Upper lobe of left lung (tissue), 6 donors: ENCODE data around the gene SCG3. TPM values are rescaled to one million over a fixed set of nuclear protein-coding genes. Genes with fewer than 3 reads are reported as not detected.

Experiments used
- ATAC-seq, 2 donors: fragments of 200-7000 bp; cut with Tn5 transposase; one replicate each; pipeline ENCODE4 v1.9.1; 2022; ENCODE audit warnings: mild to moderate bottlenecking in 2 of 2, moderate library complexity in 2 of 2; ENCODE audit not compliant: low FRiP score in 2 of 2
- DNase-seq, 2 donors: peaks; one replicate each; pipeline ENCODE4 v3.0.0-alpha.2; 2019 to 2020
- H3K27ac ChIP-seq, 4 donors: fragments of 200-600 bp; sonication (generic); one replicate each; pipeline ENCODE4 v1.5.1; 2016 to 2019
- H3K27me3 ChIP-seq, 4 donors: fragments of 200-600 bp; sonication (generic); one replicate each; pipeline ENCODE4 v1.5.1; 2017 to 2019
- H3K36me3 ChIP-seq, 4 donors: fragments of 200-600 bp; sonication (generic); one replicate each; pipeline ENCODE4 v1.5.1; 2016 to 2019
- H3K4me1 ChIP-seq, 4 donors: fragments of 200-600 bp; sonication (generic); one replicate each; pipeline ENCODE4 v1.5.1; 2018 to 2019
- H3K4me3 ChIP-seq, 4 donors: fragments of 200-600 bp; sonication (generic); one replicate each; pipeline ENCODE4 v1.5.1; 2017 to 2019; ENCODE audit warnings: mild to moderate bottlenecking in 2 of 4, moderate library complexity in 1 of 4
- H3K9me3 ChIP-seq, 4 donors: fragments of 200-600 bp; sonication (generic); one replicate each; pipeline ENCODE4 v1.5.1; 2018 to 2019
- EP300 ChIP-seq, 4 donors: sonication (generic); formaldehyde crosslinking; IDR thresholded peaks; one replicate each; pipeline ENCODE4 v1.5.1; 2017; ENCODE audit warnings: antibody characterized with exemption in 4 of 4, control low read depth in 2 of 4
- POLR2A ChIP-seq, 4 donors: fragments of 450-650 bp; IDR thresholded peaks; one replicate each; pipeline ENCODE4 v1.5.1; 2016 to 2017; ENCODE audit warnings: antibody characterized with exemption in 4 of 4, mild to moderate bottlenecking in 2 of 4
- POLR2AphosphoS5 ChIP-seq, 2 donors: sonication (generic); formaldehyde crosslinking; IDR thresholded peaks; one replicate each; pipeline ENCODE4 v1.5.1; 2017; ENCODE audit warnings: antibody characterized with exemption in 2 of 2
- WGBS, 2 donors: methylation state at CpG; one replicate each; pipeline ENCODE4 v1.1.5; 2017 to 2018; 5-methylcytosine and 5-hydroxymethylcytosine counted together
- total RNA-seq, 6 donors: library from RNA; depleted of rRNA in 4 of 6; stranded (reverse); fragments of >200 nt in 4 of 6; gene quantifications; one replicate each; pipeline versions ENCODE4 v1.1.0 to v1.2.1, GENCODE V29; 2016 to 2021
- TF ChIP-seq, protein P1 (sequence below), 6 experiments: fragments of 450-650 bp in 4 of 6; fragments of 200-600 bp in 2 of 6; sonication (generic) in 2 of 6; IDR thresholded peaks; one replicate each; pipeline ENCODE4 v1.5.1; 2016 to 2019; ENCODE audit warnings: antibody characterized with exemption in 6 of 6
- donor health status: DM: no; HTN: no; CAD: no; lungs with moderate emphysema.
- donor health status: DM: no; HTN: yes; CAD: no; lungs with severe emphysema.

SCG3 gene
- total RNA-seq, 6 donors from 2014 or later: 0.14 to 0.40 (median 0.27) TPM; not detected in 2

DNA sequence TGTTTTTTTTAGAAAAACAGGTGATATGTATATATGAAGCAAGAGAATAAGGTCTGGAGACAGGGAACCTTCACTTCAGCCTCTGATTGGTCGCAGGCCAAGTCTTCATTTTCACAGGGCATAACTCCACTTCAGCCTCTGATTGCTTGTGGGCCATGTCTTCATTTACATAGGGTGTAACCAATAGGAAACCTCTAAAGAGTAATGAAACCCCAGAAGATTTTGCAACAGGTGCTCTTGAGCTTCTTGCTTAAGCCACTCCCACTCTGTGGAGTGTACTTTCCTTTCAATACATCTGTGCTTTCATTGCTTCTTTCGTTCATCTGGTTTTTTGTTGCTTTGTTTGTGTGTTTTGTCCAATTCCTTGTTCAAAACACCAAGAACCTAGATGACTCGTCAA lies 22.6 kb upstream of the SCG3 start:
- DNase-seq: no peak
- no peak for ATAC-seq
- Histone ChIP-seq H3K27ac (no peak overlapping the region), H3K4me1 (no peaks in the 10 kb centered on the region), H3K36me3 (no peaks in the 10 kb centered on the region), H3K27me3 (no peaks in the 10 kb centered on the region), H3K9me3 (no peaks in the 10 kb centered on the region), H3K4me3 (no peak overlapping the region)
- no peak for TF ChIP-seq POLR2A (IDR thresholded peaks at IDR 0.05)
- TF ChIP-seq, protein P1, sequence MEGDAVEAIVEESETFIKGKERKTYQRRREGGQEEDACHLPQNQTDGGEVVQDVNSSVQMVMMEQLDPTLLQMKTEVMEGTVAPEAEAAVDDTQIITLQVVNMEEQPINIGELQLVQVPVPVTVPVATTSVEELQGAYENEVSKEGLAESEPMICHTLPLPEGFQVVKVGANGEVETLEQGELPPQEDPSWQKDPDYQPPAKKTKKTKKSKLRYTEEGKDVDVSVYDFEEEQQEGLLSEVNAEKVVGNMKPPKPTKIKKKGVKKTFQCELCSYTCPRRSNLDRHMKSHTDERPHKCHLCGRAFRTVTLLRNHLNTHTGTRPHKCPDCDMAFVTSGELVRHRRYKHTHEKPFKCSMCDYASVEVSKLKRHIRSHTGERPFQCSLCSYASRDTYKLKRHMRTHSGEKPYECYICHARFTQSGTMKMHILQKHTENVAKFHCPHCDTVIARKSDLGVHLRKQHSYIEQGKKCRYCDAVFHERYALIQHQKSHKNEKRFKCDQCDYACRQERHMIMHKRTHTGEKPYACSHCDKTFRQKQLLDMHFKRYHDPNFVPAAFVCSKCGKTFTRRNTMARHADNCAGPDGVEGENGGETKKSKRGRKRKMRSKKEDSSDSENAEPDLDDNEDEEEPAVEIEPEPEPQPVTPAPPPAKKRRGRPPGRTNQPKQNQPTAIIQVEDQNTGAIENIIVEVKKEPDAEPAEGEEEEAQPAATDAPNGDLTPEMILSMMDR (IDR thresholded peaks at IDR 0.05): no peak
- no peak for TF ChIP-seq EP300 (IDR thresholded peaks at IDR 0.05)
- TF ChIP-seq POLR2AphosphoS5 (IDR thresholded peaks at IDR 0.05): no peak
- WGBS, 2 donors: 52 to 75% methylated on average over 3 of the region's 3 CpGs

DNA sequence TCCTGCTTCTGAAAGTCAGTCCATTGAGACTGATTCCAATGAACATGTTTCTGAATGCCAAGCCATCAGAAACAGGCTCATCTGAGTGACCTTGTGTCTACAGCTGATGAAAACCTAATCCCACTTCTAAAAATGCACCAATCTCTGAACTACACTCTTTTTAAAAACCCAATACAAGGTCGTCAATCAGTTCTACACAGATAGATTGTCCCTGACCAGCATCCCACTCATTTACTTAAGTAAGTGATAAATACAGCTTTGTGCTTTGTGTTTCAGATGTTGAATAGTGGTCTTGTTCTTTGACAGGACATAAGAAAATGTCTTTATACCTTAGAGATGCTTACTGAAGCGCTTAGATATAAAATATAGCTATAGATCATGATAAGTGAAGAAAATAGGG lies 20.2 kb upstream of the SCG3 start:
- DNase-seq (no peak), ATAC-seq (no peak)
- no peaks in the 10 kb centered on the region for H3K9me3 ChIP-seq
- no peak overlapping the region for H3K4me3 ChIP-seq
- H3K36me3 ChIP-seq: no peaks in the 10 kb centered on the region
- H3K4me1 ChIP-seq: no peaks in the 10 kb centered on the region
- TF ChIP-seq, protein P1 (IDR thresholded peaks at IDR 0.05): no peak
- TF ChIP-seq POLR2AphosphoS5 (IDR thresholded peaks at IDR 0.05) (no peak), EP300 (IDR thresholded peaks at IDR 0.05) (no peak), POLR2A (IDR thresholded peaks at IDR 0.05) (no peak)
- WGBS, 2 donors: 83 to 92% methylated on average over 2 of the region's 2 CpGs
- H3K27ac ChIP-seq: no peak overlapping the region
- no peaks in the 10 kb centered on the region for H3K27me3 ChIP-seq

DNA sequence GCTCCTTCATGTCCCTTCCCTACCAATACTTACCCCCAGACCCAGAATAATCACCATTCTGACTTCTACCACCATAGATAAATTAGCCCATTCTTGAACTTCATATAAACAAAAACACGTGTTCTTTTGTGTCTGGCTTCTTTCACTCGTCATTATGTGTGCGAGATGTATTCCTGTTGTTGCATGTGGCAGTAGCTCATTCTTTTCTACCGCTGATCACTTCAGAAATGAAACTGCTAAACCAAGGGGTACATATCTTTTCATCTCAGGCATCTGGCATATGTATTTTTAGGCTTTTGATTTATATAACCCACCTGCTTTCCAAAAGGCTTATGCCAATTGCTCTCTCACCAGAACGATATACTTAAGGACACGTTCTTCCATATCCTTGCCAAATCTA lies 13.8 kb upstream of the SCG3 start:
- no peak for ATAC-seq
- Histone ChIP-seq H3K27ac (no peak overlapping the region), H3K4me3 (no peak overlapping the region), H3K27me3 (no peaks in the 10 kb centered on the region), H3K36me3 (no peaks in the 10 kb centered on the region), H3K4me1 (no peaks in the 10 kb centered on the region), H3K9me3 (no peaks in the 10 kb centered on the region)
- 54 to 55% methylated on average over 6 of the region's 6 CpGs for WGBS, 2 donors
- no peak for DNase-seq
- TF ChIP-seq, protein P1 (IDR thresholded peaks at IDR 0.05): no peak
- TF ChIP-seq POLR2A (IDR thresholded peaks at IDR 0.05) (no peak), POLR2AphosphoS5 (IDR thresholded peaks at IDR 0.05) (no peak), EP300 (IDR thresholded peaks at IDR 0.05) (no peak)

DNA sequence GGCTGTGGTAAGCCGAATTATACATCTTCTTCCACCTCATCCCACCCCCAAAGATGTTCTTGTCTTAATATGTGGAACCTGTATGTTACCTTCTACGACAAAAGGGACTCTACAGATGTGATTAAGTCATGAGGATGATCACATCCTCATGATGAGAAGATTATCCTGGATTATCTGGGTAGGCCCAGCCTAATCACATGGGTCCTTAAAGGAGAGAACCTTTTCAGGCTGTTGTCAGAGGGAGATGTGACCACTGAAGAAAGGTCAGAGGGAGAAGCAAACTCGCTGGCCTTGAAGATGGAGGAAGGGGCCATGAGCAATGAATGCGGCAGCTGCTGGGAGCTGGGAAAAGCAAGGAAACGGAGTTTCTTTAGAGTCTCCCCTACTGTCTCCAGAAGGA lies 12.9 kb upstream of the SCG3 start:
- H3K27me3 ChIP-seq: no peaks in the 10 kb centered on the region
- no peaks in the 10 kb centered on the region for H3K36me3 ChIP-seq
- no peaks in the 10 kb centered on the region for H3K9me3 ChIP-seq
- H3K4me3 ChIP-seq: no peak overlapping the region
- TF ChIP-seq, protein P1 (IDR thresholded peaks at IDR 0.05): no peak
- no peak for TF ChIP-seq EP300 (IDR thresholded peaks at IDR 0.05)
- TF ChIP-seq POLR2A (IDR thresholded peaks at IDR 0.05): no peak
- TF ChIP-seq POLR2AphosphoS5 (IDR thresholded peaks at IDR 0.05): no peak
- H3K4me1 ChIP-seq: no peaks in the 10 kb centered on the region
- no peak for ATAC-seq
- WGBS, 2 donors: 80 to 84% methylated on average over 5 of the region's 5 CpGs
- DNase-seq: no peak
- no peak overlapping the region for H3K27ac ChIP-seq

DNA sequence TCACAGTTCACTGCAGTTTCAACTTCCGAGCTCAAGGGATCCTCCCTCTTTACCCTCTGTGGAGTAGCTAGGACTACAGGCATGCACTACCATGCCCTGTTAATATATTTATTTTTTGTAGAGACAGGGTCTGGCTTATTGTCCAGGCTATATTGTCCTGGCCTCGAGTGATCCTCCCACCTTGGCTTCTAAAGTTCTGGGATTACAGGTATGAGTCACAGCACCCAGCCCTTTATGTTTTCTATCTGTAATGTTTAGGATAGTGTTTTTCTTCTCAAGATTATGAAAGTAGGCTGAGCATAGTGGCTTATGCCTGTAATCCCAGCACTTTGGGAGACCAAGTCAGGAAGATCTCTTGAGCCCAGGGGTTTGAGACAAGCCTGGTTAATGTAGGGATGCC lies 11.9 kb upstream of the SCG3 start:
- WGBS, 2 donors: 81 to 83% methylated on average over 2 of the region's 2 CpGs
- no peak for ATAC-seq
- TF ChIP-seq EP300 (IDR thresholded peaks at IDR 0.05) (no peak), POLR2AphosphoS5 (IDR thresholded peaks at IDR 0.05) (no peak), POLR2A (IDR thresholded peaks at IDR 0.05) (no peak)
- TF ChIP-seq, protein P1 (IDR thresholded peaks at IDR 0.05): no peak

More for the DNA sequence above, 11.9 kb upstream of the SCG3 start:
- Histone ChIP-seq H3K27me3 (no peaks in the 10 kb centered on the region), H3K4me3 (no peak overlapping the region), H3K36me3 (no peaks in the 10 kb centered on the region), H3K9me3 (no peaks in the 10 kb centered on the region), H3K27ac (no peak overlapping the region), H3K4me1 (no peaks in the 10 kb centered on the region)
- no peak for DNase-seq
